Upper lobe of left lung (tissue), 4 donors: ENCODE data around the gene KLHDC3.

Source experiments
- EP300 ChIP-seq, 4 donors: sonication (generic); formaldehyde crosslinking; IDR thresholded peaks; one replicate each; pipeline ENCODE4 v1.5.1; 2017; ENCODE audit warnings: antibody characterized with exemption in 4 of 4, control low read depth in 2 of 4
- POLR2A ChIP-seq, 4 donors: fragments of 450-650 bp; IDR thresholded peaks; one replicate each; pipeline ENCODE4 v1.5.1; 2016 to 2017; ENCODE audit warnings: antibody characterized with exemption in 4 of 4, mild to moderate bottlenecking in 2 of 4
- POLR2AphosphoS5 ChIP-seq, 2 donors: sonication (generic); formaldehyde crosslinking; IDR thresholded peaks; one replicate each; pipeline ENCODE4 v1.5.1; 2017; ENCODE audit warnings: antibody characterized with exemption in 2 of 2
- TF ChIP-seq, protein P1 (sequence below), 6 experiments: fragments of 450-650 bp in 4 of 6; fragments of 200-600 bp in 2 of 6; sonication (generic) in 2 of 6; IDR thresholded peaks; one replicate each; pipeline ENCODE4 v1.5.1; 2016 to 2019; ENCODE audit warnings: antibody characterized with exemption in 6 of 6

DNA sequence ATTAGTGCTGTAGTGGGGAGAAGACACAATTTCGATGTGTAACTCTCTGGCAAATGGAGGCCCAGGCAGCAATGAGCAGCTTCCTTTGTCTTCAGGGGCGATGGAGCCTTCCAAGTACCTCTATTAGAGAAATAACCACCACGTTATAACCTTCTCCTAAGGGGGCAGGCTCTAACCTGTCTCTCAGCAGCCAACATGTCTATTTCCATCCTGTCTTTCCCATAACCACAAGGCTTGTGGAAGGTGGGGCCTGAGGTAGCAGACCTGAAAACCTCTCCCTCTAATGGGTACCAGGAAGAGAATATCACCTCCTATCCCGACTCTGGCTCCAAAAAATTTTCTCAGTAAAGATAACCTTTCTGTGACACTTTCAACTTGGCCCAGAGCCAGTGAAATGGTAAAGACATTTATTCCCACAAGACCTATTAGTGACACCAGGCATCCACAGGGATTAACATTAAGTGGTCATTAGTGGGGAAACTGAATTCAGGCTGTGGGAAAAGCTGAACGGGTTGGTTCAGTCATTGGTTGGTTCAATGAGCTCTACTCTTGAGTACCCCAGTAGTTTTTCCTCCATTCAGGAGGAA, 39.0 kb upstream of the KLHDC3 start:
- TF ChIP-seq POLR2A (IDR thresholded peaks at IDR 0.05) (no peak), POLR2AphosphoS5 (IDR thresholded peaks at IDR 0.05) (no peak), EP300 (IDR thresholded peaks at IDR 0.05) (no peak)
- TF ChIP-seq, protein P1, sequence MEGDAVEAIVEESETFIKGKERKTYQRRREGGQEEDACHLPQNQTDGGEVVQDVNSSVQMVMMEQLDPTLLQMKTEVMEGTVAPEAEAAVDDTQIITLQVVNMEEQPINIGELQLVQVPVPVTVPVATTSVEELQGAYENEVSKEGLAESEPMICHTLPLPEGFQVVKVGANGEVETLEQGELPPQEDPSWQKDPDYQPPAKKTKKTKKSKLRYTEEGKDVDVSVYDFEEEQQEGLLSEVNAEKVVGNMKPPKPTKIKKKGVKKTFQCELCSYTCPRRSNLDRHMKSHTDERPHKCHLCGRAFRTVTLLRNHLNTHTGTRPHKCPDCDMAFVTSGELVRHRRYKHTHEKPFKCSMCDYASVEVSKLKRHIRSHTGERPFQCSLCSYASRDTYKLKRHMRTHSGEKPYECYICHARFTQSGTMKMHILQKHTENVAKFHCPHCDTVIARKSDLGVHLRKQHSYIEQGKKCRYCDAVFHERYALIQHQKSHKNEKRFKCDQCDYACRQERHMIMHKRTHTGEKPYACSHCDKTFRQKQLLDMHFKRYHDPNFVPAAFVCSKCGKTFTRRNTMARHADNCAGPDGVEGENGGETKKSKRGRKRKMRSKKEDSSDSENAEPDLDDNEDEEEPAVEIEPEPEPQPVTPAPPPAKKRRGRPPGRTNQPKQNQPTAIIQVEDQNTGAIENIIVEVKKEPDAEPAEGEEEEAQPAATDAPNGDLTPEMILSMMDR (IDR thresholded peaks at IDR 0.05) = no peak
